Heart left ventricle (tissue), 13 donors: ENCODE measurements around the gene MATR3.

ENCODE experiments used
- CTCF ChIP-seq, 12 donors: fragments of 200-600 bp; sonication (generic) in 4 of 12; IDR thresholded peaks; one replicate each; pipeline versions ENCODE4 v1.5.0 to v1.8.0; 2018 to 2022; ENCODE audit warnings: antibody characterized with exemption in 12 of 12, mild to moderate bottlenecking in 5 of 12
- POLR2A ChIP-seq, 2 donors: fragments of 450-650 bp; IDR thresholded peaks; one replicate each; pipeline ENCODE4 v1.6.1; 2017; ENCODE audit warnings: antibody characterized with exemption in 2 of 2, mild to moderate bottlenecking in 2 of 2, moderate library complexity in 2 of 2
- donor health status: ischemic (EF 13 %, LVEDD 7.1; RV severe dilation, severe dysfunction).
- donor health status: DM: no; HTN: yes; CAD: no.
- donor health status: DM: no; HTN: no; CAD: no.
- donor health status: ischemic (EF 25% LVEDD 6.9; RV normal size, moderate dysfunction).
- donor health status: ischemic (EF 25% LVEDD 5.7; RV mildly dilated, moderate dysfunction).
- donor health status: ischemic (EF 35%, LVEDD 5.7; RV mildly dilated, moderate dysfunction).
- donor health status: nonischemic (EF 11% LVEDD 7.7; RV severe dilation, severe dysfunction).
- donor health status: DM: yes; HTN: yes; CAD: no.
- donor health status: PGD.
- donor health status: ischemic (EF 29% LVEDD 5.4; RV normal size, mild dysfunction).
- donor health status: nonischemic (EF 23%, LVEDD 6.1; RV moderate dilation, normal function).

GRCh38 chr5:139314276-139314675 is 20.7 kb downstream of the MATR3 start:
- TF ChIP-seq POLR2A (IDR thresholded peaks at IDR 0.05) (no peak), CTCF (IDR thresholded peaks at IDR 0.05) (no peak)
